WTC11 (cell line): ENCODE data around the gene CGREF1. TPM values are rescaled to one million over a fixed set of nuclear protein-coding genes. Genes with fewer than 3 reads are reported as not detected.
A peak's percentile ranks its signal among the peaks of the same experiment; 100 is the strongest.

ENCODE experiments used
- ATAC-seq: fragments of 200-7000 bp; cut with Tn5 transposase; 2 replicates; pipeline ENCODE4 v1.10.0; 2021; ENCODE audit warnings: mild to moderate bottlenecking, moderate library complexity
- CTCF ChIA-PET: fragments of 300-600 bp; sonication (Branson Sonifier 250); formaldehyde crosslinking; loops from one replicate; lab custom pipeline; 2021; ENCODE audit warnings: antibody characterized with exemption; lab: Charles Lee
- POLR2A ChIA-PET: fragments of 350-600 bp; sonication (Branson Sonifier 250); formaldehyde crosslinking; loops from one replicate; lab custom pipeline; 2021; ENCODE audit warnings: antibody characterized with exemption; lab: Charles Lee
- DNase-seq: peaks from one replicate; pipeline ENCODE4 v3.0.0; 2021; ENCODE audit warnings: low spot score
- H3K27ac Mint-ChIP-seq: 2 replicates; pipeline ENCODE4 v1.8.0; 2021; ENCODE audit warnings: mixed read lengths
- H3K27me3 Mint-ChIP-seq: 2 replicates; pipeline ENCODE4 v1.8.0; 2021; ENCODE audit warnings: low read depth, mild to moderate bottlenecking, moderate library complexity, mixed read lengths
- H3K36me3 Mint-ChIP-seq: 2 replicates; pipeline ENCODE4 v1.8.0; 2021; ENCODE audit warnings: mixed read lengths
- H3K4me1 Mint-ChIP-seq: 2 replicates; pipeline ENCODE4 v1.8.0; 2022; ENCODE audit warnings: mixed read lengths
- H3K4me3 Mint-ChIP-seq: 2 replicates; pipeline ENCODE4 v1.8.0; 2021; ENCODE audit warnings: mild to moderate bottlenecking, moderate library complexity, mixed read lengths
- H3K9me3 Mint-ChIP-seq: 2 replicates; pipeline ENCODE4 v1.8.0; 2021; ENCODE audit warnings: mixed read lengths
- ATF1 ChIP-seq: sonication (generic); formaldehyde crosslinking; IDR thresholded peaks from 2 replicates; pipeline ENCODE4 v1.8.1; 2023; ENCODE audit warnings: mild to moderate bottlenecking, moderate library complexity, missing genetic modification reagents
- ESRRA ChIP-seq: sonication (generic); formaldehyde crosslinking; IDR thresholded peaks from 2 replicates; pipeline ENCODE4 v1.8.1; 2022; ENCODE audit warnings: mild to moderate bottlenecking, missing genetic modification reagents, borderline replicate concordance
- FOXJ3 ChIP-seq: sonication (generic); formaldehyde crosslinking; IDR thresholded peaks from 2 replicates; pipeline ENCODE4 v1.9.0; 2021; ENCODE audit warnings: missing genetic modification reagents, mild to moderate bottlenecking, borderline replicate concordance
- GABPB1 ChIP-seq: sonication (generic); formaldehyde crosslinking; IDR thresholded peaks from 2 replicates; pipeline ENCODE4 v1.8.1; 2023; ENCODE audit warnings: mild to moderate bottlenecking, missing genetic modification reagents
- GRHL2 ChIP-seq: fragments of 250-450 bp; sonication (Bioruptor Pico); IDR thresholded peaks from 2 replicates; pipeline ENCODE4 v1.8.0; 2022; ENCODE audit warnings: mild to moderate bottlenecking, moderate library complexity; ENCODE audit not compliant: insufficient replicate concordance, severe bottlenecking
- GTF2I ChIP-seq: fragments of 250-450 bp; sonication (Bioruptor Pico); conservative IDR thresholded peaks from 2 replicates; pipeline ENCODE4 v1.4.0; 2021; ENCODE audit warnings: mild to moderate bottlenecking
- MXD4 ChIP-seq: fragments of 250-450 bp; sonication (Bioruptor Pico); IDR thresholded peaks from 2 replicates; pipeline ENCODE4 v1.8.0; 2021; ENCODE audit warnings: mild to moderate bottlenecking, moderate library complexity, borderline replicate concordance
- NR2C2 ChIP-seq: sonication (generic); formaldehyde crosslinking; IDR thresholded peaks from 2 replicates; pipeline ENCODE4 v1.8.0; 2022; ENCODE audit warnings: mild to moderate bottlenecking, missing genetic modification reagents
- SMAD3 ChIP-seq: sonication (generic); formaldehyde crosslinking; IDR thresholded peaks from 2 replicates; pipeline ENCODE4 v1.8.0; 2022; ENCODE audit warnings: missing genetic modification reagents, mild to moderate bottlenecking, borderline replicate concordance
- ZNF121 ChIP-seq: sonication (generic); formaldehyde crosslinking; IDR thresholded peaks from 2 replicates; pipeline ENCODE4 v1.8.0; 2023; ENCODE audit warnings: missing genetic modification reagents
- ZNF263 ChIP-seq: sonication (generic); formaldehyde crosslinking; IDR thresholded peaks from 2 replicates; pipeline ENCODE4 v1.8.1; 2022; ENCODE audit warnings: low read depth, mild to moderate bottlenecking, moderate library complexity, missing genetic modification reagents
- ZNF396 ChIP-seq: fragments of 250-450 bp; sonication (Bioruptor Pico); IDR thresholded peaks from 2 replicates; pipeline ENCODE4 v1.8.0; 2021; ENCODE audit warnings: mild to moderate bottlenecking, moderate library complexity, borderline replicate concordance
- ZNF671 ChIP-seq: fragments of 250-450 bp; sonication (Bioruptor Pico); IDR thresholded peaks from 2 replicates; pipeline ENCODE4 v1.8.0; 2021; ENCODE audit warnings: mild to moderate bottlenecking
- total RNA-seq: library from RNA; stranded (reverse); gene quantifications from 3 replicates; pipeline ENCODE4 v1.2.3, GENCODE V29; 2021
- TF ChIP-seq, protein P1 (sequence below): sonication (generic); formaldehyde crosslinking; IDR thresholded peaks from 2 replicates; pipeline ENCODE4 v1.8.0; 2022; ENCODE audit warnings: missing genetic modification reagents
- TF ChIP-seq, protein P2 (sequence below): sonication (generic); formaldehyde crosslinking; IDR thresholded peaks from 2 replicates; pipeline ENCODE4 v1.8.1; 2023; ENCODE audit warnings: mild to moderate bottlenecking, moderate library complexity, missing genetic modification reagents
- TF ChIP-seq, protein P3 (sequence below): fragments of 250-450 bp; sonication (Bioruptor Pico); IDR thresholded peaks from 2 replicates; pipeline ENCODE4 v1.9.0; 2021; ENCODE audit warnings: mild to moderate bottlenecking, borderline replicate concordance
- TF ChIP-seq, protein P4 (sequence below): fragments of 250-450 bp; sonication (Bioruptor Pico); conservative IDR thresholded peaks from 2 replicates; pipeline ENCODE4 v1.9.0; 2021; ENCODE audit warnings: mild to moderate bottlenecking

CGREF1 gene
- total RNA-seq, 1 experiment from 2014 or later, result 3.5 TPM

DNA sequence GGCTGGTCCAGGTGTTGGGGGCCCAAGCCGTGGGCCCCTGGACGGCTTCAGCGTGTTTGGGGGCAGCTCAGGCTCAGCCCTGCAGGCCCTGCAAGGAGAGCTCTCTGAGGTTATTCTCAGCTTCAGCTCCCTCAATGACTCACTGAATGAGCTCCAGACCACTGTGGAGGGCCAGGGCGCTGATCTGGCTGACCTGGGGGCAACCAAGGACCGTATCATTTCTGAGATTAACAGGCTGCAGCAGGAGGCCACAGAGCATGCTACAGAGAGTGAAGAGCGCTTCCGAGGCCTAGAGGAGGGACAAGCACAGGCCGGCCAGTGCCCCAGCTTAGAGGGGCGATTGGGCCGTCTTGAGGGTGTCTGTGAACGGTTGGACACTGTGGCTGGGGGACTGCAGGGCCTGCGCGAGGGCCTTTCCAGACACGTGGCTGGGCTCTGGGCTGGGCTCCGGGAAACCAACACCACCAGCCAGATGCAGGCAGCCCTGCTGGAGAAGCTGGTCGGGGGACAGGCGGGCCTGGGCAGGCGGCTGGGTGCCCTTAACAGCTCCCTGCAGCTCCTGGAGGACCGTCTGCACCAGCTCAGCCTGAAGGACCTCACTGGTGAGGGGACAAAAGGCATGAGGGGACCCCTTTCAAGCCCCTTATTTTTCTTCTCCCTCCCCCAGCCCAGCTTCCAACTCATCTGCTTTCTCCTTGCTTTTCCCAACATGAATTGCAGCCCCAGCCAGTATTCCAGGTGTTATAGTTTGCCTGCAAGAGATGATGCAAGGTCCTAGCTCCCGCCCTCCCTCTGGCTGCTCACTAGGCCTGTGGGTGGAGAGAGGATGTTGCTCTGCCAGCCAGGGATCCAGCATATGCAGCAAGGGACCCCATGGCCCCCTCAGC lies 35.3 kb downstream of the CGREF1 start:
- H3K36me3 Mint-ChIP-seq, result no peaks in the 10 kb centered on the region
- peak overlapping the region; percentile 54; the same call in 1 of the 2 replicates for H3K27ac Mint-ChIP-seq
- H3K4me3 Mint-ChIP-seq, result no peak overlapping the region
- ChIA-PET CTCF (interaction anchor here (1.5 to 6.4 kb wide), 5 partner anchors 10 to 122 kb away, joined by 4 to 50 read pairs (median 6); partner anchors contain the start of genes AGBL5 and OST4), POLR2A (interaction anchor here (0.6 to 2.6 kb wide), 3 partner anchors 12 to 208 kb away, joined by 3 to 11 read pairs (median 3); partner anchors contain the start of genes AGBL5 and OST4)
- H3K4me1 Mint-ChIP-seq, result peaks cover 28% of the 10 kb centered on the region
- DNase-seq, result no peak
- TF ChIP-seq, protein P1, sequence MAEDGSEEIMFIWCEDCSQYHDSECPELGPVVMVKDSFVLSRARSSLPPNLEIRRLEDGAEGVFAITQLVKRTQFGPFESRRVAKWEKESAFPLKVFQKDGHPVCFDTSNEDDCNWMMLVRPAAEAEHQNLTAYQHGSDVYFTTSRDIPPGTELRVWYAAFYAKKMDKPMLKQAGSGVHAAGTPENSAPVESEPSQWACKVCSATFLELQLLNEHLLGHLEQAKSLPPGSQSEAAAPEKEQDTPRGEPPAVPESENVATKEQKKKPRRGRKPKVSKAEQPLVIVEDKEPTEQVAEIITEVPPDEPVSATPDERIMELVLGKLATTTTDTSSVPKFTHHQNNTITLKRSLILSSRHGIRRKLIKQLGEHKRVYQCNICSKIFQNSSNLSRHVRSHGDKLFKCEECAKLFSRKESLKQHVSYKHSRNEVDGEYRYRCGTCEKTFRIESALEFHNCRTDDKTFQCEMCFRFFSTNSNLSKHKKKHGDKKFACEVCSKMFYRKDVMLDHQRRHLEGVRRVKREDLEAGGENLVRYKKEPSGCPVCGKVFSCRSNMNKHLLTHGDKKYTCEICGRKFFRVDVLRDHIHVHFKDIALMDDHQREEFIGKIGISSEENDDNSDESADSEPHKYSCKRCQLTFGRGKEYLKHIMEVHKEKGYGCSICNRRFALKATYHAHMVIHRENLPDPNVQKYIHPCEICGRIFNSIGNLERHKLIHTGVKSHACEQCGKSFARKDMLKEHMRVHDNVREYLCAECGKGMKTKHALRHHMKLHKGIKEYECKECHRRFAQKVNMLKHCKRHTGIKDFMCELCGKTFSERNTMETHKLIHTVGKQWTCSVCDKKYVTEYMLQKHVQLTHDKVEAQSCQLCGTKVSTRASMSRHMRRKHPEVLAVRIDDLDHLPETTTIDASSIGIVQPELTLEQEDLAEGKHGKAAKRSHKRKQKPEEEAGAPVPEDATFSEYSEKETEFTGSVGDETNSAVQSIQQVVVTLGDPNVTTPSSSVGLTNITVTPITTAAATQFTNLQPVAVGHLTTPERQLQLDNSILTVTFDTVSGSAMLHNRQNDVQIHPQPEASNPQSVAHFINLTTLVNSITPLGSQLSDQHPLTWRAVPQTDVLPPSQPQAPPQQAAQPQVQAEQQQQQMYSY (CRISPR knock-in tag), result peak; percentile 57; the same call in 1 of the 2 replicates
- TF ChIP-seq GTF2I (CRISPR knock-in tag) (no peak), GABPB1 (CRISPR knock-in tag) (peak; percentile 92)
- ATAC-seq, result no peak
- H3K27me3 Mint-ChIP-seq, result peaks cover 21% of the 10 kb centered on the region
- H3K9me3 Mint-ChIP-seq, result no peaks in the 10 kb centered on the region

DNA sequence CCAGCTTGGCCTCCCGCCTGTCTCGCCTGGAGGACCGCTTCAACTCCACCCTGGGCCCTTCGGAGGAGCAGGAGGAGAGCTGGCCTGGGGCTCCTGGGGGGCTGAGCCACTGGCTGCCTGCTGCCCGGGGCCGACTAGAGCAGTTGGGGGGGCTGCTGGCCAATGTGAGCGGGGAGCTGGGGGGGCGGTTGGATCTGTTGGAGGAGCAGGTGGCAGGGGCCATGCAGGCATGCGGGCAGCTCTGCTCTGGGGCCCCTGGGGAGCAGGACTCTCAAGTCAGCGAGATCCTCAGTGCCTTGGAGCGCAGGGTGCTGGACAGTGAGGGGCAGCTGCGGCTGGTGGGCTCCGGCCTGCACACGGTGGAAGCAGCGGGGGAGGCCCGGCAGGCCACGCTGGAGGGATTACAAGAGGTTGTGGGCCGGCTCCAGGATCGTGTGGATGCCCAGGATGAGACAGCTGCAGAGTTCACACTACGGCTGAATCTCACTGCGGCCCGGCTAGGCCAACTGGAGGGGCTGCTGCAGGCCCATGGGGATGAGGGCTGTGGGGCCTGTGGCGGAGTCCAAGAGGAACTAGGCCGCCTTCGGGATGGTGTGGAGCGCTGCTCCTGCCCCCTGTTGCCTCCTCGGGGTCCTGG lies 36.0 kb downstream of the CGREF1 start:
- Mint-ChIP-seq H3K36me3 (no peaks in the 10 kb centered on the region), H3K4me3 (no peak overlapping the region), H3K9me3 (no peaks in the 10 kb centered on the region), H3K27me3 (peaks cover 22% of the 10 kb centered on the region), H3K4me1 (peaks cover 35% of the 10 kb centered on the region), H3K27ac (no peak overlapping the region)
- CTCF ChIA-PET, result interaction anchor here (0.6 to 6.4 kb wide), 7 partner anchors 10 to 218 kb away, joined by 3 to 50 read pairs (median 4); partner anchors contain the start of genes AGBL5 and OST4
- DNase-seq (no peak), ATAC-seq (no peak)
- POLR2A ChIA-PET, result interaction anchor here (0.6 to 2.6 kb wide), 3 partner anchors 11 to 209 kb away, joined by 3 to 11 read pairs (median 3); partner anchors contain the start of genes AGBL5 and OST4
- no peak for TF ChIP-seq ZNF396 (CRISPR knock-in tag)
- TF ChIP-seq ZNF263 (CRISPR knock-in tag), result no peak
- no peak for TF ChIP-seq FOXJ3
- no peak for TF ChIP-seq ZNF671
- no peak for TF ChIP-seq ZNF121
- no peak for TF ChIP-seq NR2C2 (CRISPR knock-in tag)
- TF ChIP-seq, protein P2, sequence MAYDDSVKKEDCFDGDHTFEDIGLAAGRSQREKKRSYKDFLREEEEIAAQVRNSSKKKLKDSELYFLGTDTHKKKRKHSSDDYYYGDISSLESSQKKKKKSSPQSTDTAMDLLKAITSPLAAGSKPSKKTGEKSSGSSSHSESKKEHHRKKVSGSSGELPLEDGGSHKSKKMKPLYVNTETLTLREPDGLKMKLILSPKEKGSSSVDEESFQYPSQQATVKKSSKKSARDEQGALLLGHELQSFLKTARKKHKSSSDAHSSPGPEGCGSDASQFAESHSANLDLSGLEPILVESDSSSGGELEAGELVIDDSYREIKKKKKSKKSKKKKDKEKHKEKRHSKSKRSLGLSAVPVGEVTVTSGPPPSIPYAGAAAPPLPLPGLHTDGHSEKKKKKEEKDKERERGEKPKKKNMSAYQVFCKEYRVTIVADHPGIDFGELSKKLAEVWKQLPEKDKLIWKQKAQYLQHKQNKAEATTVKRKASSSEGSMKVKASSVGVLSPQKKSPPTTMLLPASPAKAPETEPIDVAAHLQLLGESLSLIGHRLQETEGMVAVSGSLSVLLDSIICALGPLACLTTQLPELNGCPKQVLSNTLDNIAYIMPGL (CRISPR knock-in tag), result no peak
- TF ChIP-seq, protein P3, sequence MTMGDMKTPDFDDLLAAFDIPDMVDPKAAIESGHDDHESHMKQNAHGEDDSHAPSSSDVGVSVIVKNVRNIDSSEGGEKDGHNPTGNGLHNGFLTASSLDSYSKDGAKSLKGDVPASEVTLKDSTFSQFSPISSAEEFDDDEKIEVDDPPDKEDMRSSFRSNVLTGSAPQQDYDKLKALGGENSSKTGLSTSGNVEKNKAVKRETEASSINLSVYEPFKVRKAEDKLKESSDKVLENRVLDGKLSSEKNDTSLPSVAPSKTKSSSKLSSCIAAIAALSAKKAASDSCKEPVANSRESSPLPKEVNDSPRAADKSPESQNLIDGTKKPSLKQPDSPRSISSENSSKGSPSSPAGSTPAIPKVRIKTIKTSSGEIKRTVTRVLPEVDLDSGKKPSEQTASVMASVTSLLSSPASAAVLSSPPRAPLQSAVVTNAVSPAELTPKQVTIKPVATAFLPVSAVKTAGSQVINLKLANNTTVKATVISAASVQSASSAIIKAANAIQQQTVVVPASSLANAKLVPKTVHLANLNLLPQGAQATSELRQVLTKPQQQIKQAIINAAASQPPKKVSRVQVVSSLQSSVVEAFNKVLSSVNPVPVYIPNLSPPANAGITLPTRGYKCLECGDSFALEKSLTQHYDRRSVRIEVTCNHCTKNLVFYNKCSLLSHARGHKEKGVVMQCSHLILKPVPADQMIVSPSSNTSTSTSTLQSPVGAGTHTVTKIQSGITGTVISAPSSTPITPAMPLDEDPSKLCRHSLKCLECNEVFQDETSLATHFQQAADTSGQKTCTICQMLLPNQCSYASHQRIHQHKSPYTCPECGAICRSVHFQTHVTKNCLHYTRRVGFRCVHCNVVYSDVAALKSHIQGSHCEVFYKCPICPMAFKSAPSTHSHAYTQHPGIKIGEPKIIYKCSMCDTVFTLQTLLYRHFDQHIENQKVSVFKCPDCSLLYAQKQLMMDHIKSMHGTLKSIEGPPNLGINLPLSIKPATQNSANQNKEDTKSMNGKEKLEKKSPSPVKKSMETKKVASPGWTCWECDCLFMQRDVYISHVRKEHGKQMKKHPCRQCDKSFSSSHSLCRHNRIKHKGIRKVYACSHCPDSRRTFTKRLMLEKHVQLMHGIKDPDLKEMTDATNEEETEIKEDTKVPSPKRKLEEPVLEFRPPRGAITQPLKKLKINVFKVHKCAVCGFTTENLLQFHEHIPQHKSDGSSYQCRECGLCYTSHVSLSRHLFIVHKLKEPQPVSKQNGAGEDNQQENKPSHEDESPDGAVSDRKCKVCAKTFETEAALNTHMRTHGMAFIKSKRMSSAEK, result no peak
- TF ChIP-seq ATF1, result no peak
- TF ChIP-seq, protein P4, sequence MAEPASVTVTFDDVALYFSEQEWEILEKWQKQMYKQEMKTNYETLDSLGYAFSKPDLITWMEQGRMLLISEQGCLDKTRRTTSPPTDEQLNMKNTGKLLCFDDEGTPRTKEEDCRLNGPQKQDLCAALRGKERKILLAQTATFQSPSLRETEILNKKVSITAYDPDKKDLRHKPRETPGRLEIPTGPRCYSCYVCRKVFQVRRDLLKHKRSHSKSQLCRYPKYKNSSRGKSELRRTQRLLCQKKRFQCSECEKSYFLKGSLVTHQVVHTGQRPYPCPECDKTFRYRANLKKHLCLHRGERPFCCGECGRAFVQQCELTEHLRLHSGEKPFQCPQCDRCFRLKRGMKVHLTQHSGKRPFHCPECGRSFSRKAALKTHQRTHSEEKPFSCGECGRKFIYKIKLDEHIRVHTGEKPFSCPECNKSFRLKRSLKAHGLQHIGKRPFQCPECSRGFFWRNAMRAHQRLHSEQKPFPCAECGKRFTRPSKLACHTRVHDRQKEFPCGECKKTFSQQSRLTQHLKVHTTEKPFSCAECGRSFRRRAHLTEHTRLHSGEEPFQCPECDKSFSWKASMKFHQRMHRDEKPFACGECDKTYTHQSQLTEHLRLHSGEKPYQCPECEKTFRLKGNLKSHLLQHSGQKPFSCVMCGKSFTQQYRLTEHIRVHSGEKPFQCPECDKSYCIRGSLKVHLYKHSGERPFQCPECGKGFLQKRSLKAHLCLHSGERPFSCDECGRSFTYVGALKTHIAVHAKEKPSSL (CRISPR knock-in tag), result no peak
- no peak for TF ChIP-seq SMAD3 (CRISPR knock-in tag)
- TF ChIP-seq MXD4 (CRISPR knock-in tag), result no peak
- no peak for TF ChIP-seq GRHL2 (CRISPR knock-in tag)
- no peak for TF ChIP-seq ESRRA
